ENCODE data around the gene ZMYM2.
A peak's percentile ranks its signal among the peaks of the same experiment; 100 is the strongest.
"Not testable (repeated sequence)": the region's sequence is repeated elsewhere in the genome, so short reads cannot be mapped to it uniquely, and the experiment has no call there.

ZMYM2 gene

GRCh38 chr13:20028953-20029352 is 70.4 kb downstream of the ZMYM2 start:
- intact Hi-C loops (cut with DNase I), result no loop called here
- no peak for DNase-seq

- no peak for DNase-seq
- intact Hi-C loops (cut with DNase I), result loop anchor here (10.0 kb wide), 1 partner anchor 131 kb away; the partner anchor contains the start of gene GJA3
Measured at GRCh38 chr13:20033486-20033885, 75.0 kb downstream of the ZMYM2 start.

GRCh38 chr13:20035130-20035529 is 76.6 kb downstream of the ZMYM2 start:
- intact Hi-C loops (cut with DNase I), result loop anchor here (10.0 kb wide), 1 partner anchor 130 kb away; the partner anchor contains the start of gene GJA3
- DNase-seq, result no peak

- no peak for DNase-seq
- intact Hi-C loops (cut with DNase I), result loop anchor here (10.0 kb wide), 1 partner anchor 127 kb away; the partner anchor contains the start of gene GJA3
Measured at GRCh38 chr13:20037908-20038307, 79.4 kb downstream of the ZMYM2 start.

GRCh38 chr13:20042603-20043002 is 84.1 kb downstream of the ZMYM2 start:
- DNase-seq; intact Hi-C loops (cut with DNase I): not testable (repeated sequence)

GRCh38 chr13:20043207-20043925 is 84.8 kb downstream of the ZMYM2 start:
- intact Hi-C loops (cut with DNase I), result no loop called here
- peak in 38 of 42 donors; percentile 12 to 85 (median 47) for DNase-seq

- intact Hi-C loops (cut with DNase I), result no loop called here
- no peak for DNase-seq
Measured at GRCh38 chr13:20044086-20044485, 85.6 kb downstream of the ZMYM2 start.

- intact Hi-C loops (cut with DNase I), result no loop called here
- no peak for DNase-seq
Measured at GRCh38 chr13:20045950-20046548, 87.5 kb downstream of the ZMYM2 start.

GRCh38 chr13:20049558-20050473 is 91.3 kb downstream of the ZMYM2 start:
- intact Hi-C loops (cut with DNase I), result no loop called here
- no peak for DNase-seq

GRCh38 chr13:20051366-20051765 is 92.8 kb downstream of the ZMYM2 start:
- intact Hi-C loops (cut with DNase I), result no loop called here

GRCh38 chr13:20053016-20053415 is 94.5 kb downstream of the ZMYM2 start:
- intact Hi-C loops (cut with DNase I), result no loop called here
- no peak for DNase-seq

More at GRCh38 chr13:20051366-20051765, 92.8 kb downstream of the ZMYM2 start:
- no peak for DNase-seq

GRCh38 chr13:20053891-20054290 is 95.4 kb downstream of the ZMYM2 start:
- no peak for DNase-seq
- intact Hi-C loops (cut with DNase I), result no loop called here

GRCh38 chr13:20054586-20054985 is 96.1 kb downstream of the ZMYM2 start:
- intact Hi-C loops (cut with DNase I), result no loop called here
- no peak for DNase-seq

- intact Hi-C loops (cut with DNase I), result no loop called here
- DNase-seq, result no peak
Measured at GRCh38 chr13:20057214-20057613, 98.7 kb downstream of the ZMYM2 start.

GRCh38 chr13:20057963-20058362 is 99.4 kb downstream of the ZMYM2 start:
- intact Hi-C loops (cut with DNase I), result no loop called here
- DNase-seq, result no peak

- intact Hi-C loops (cut with DNase I), result no loop called here
- DNase-seq, result no peak
Measured at GRCh38 chr13:20058476-20058875, 99.9 kb downstream of the ZMYM2 start.

- intact Hi-C loops (cut with DNase I), result no loop called here
- no peak for DNase-seq
Measured at GRCh38 chr13:20064128-20064527, 105.6 kb downstream of the ZMYM2 start.

- DNase-seq, result no peak
- intact Hi-C loops (cut with DNase I), result no loop called here
Measured at GRCh38 chr13:20065516-20065915, 107.0 kb downstream of the ZMYM2 start.

GRCh38 chr13:20069956-20070355 is 111.4 kb downstream of the ZMYM2 start:
- no peak for DNase-seq
- intact Hi-C loops (cut with DNase I), result no loop called here

GRCh38 chr13:20073775-20074174 is 115.2 kb downstream of the ZMYM2 start:
- intact Hi-C loops (cut with DNase I), result no loop called here
- no peak for DNase-seq
